Loucy (cell line): Measurements from ENCODE around the gene DSEL.

ENCODE experiments used
- H2AFZ ChIP-seq: fragments of 200-600 bp; sonication (generic); 2 replicates; pipeline ENCODE4 v1.6.0; 2016; ENCODE audit warnings: antibody characterized with exemption, mild to moderate bottlenecking, low read length, moderate library complexity
- H3F3A ChIP-seq: fragments of 200-600 bp; 2 replicates; pipeline ENCODE4 v1.6.0; 2016; ENCODE audit warnings: antibody characterized with exemption, low read depth, mild to moderate bottlenecking
- H3K27me3 ChIP-seq: fragments of 200-600 bp; sonication (generic); 2 replicates; pipeline ENCODE4 v1.6.1; 2014; ENCODE audit warnings: low read length, mild to moderate bottlenecking; ENCODE audit not compliant: insufficient read depth, poor library complexity, severe bottlenecking
- H3K36me3 ChIP-seq: fragments of 200-600 bp; sonication (generic); 2 replicates; pipeline ENCODE4 v1.6.1; 2016; ENCODE audit warnings: low read length; ENCODE audit not compliant: insufficient read depth
- H3K4me1 ChIP-seq: fragments of 200-600 bp; sonication (generic); 2 replicates; pipeline ENCODE4 v1.5.1; 2014; ENCODE audit warnings: low read length, mild to moderate bottlenecking; ENCODE audit not compliant: insufficient read depth, poor library complexity, severe bottlenecking
- H3K4me2 ChIP-seq: fragments of 200-600 bp; sonication (generic); 2 replicates; pipeline ENCODE4 v1.6.0; 2014; ENCODE audit warnings: antibody characterized with exemption, low read length, low read depth, mild to moderate bottlenecking; ENCODE audit not compliant: poor library complexity, severe bottlenecking
- H3K4me3 ChIP-seq: fragments of 200-600 bp; sonication (generic); 2 replicates; pipeline ENCODE4 v1.5.1; 2014; ENCODE audit warnings: low read length, mild to moderate bottlenecking, mixed read lengths; ENCODE audit not compliant: poor library complexity, severe bottlenecking
- H3K79me2 ChIP-seq: fragments of 200-600 bp; sonication (generic); 2 replicates; pipeline ENCODE4 v1.6.1; 2014; ENCODE audit warnings: low read length; ENCODE audit not compliant: insufficient read depth
- H3K9ac ChIP-seq: fragments of 200-600 bp; sonication (generic); 2 replicates; pipeline ENCODE4 v1.6.0; 2014; ENCODE audit warnings: mild to moderate bottlenecking, low read depth, low read length, moderate library complexity; ENCODE audit not compliant: poor library complexity, severe bottlenecking
- H3K9me2 ChIP-seq: fragments of 200-600 bp; sonication (generic); replicated peaks from 2 replicates; pipeline ENCODE4 v1.6.1; 2016; ENCODE audit warnings: low read depth, low read length, mixed read lengths
- H3K9me3 ChIP-seq: fragments of 200-600 bp; sonication (generic); 2 replicates; pipeline ENCODE4 v1.6.1; 2014; ENCODE audit warnings: mild to moderate bottlenecking, antibody characterized with exemption, low read length, low read depth; ENCODE audit not compliant: insufficient read depth
- H4K20me1 ChIP-seq: fragments of 200-600 bp; sonication (generic); 2 replicates; pipeline ENCODE4 v1.6.0; 2014; ENCODE audit warnings: antibody characterized with exemption, low read length, mild to moderate bottlenecking; ENCODE audit not compliant: insufficient read depth, poor library complexity, severe bottlenecking
- EZH2phosphoT487 ChIP-seq: fragments of 200-600 bp; IDR thresholded peaks from 2 replicates; pipeline ENCODE4 v1.6.1; 2018; ENCODE audit warnings: antibody characterized with exemption, mild to moderate bottlenecking, moderate library complexity, borderline replicate concordance
- TF ChIP-seq, protein P1 (sequence below): fragments of 200-600 bp; sonication (generic); conservative IDR thresholded peaks from 2 replicates; pipeline ENCODE4 v1.5.1; 2014; ENCODE audit warnings: mild to moderate bottlenecking, antibody characterized with exemption, low read length

Gene DSEL

DNA sequence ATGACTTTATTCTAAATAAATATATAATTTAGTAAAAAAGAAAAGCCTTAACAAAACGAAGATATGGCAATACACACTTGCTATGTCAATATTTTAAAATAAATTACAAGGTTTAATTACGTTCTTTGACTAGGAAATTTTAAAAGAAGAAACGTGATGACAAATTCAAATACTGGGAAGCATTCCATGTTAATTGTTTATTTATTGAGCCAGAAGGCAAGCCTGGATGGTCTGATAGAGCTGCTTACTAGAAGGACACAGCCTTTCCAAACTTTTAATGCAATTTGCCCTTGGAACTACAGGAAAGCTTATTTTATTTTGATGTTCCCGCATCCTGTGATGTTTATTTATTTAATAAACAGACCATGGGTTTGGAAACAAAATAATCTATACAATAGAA is 33.4 kb upstream of the DSEL start:
- Histone ChIP-seq H2AFZ (no peak overlapping the region), H3K79me2 (no peaks in the 10 kb centered on the region), H4K20me1 (no peaks in the 10 kb centered on the region), H3F3A (0 out of 2 replicates have a peak, but pooled peaks cover 6% of the 10 kb centered on the region), H3K9me3 (no peaks in the 10 kb centered on the region), H3K9me2 (no peaks in the 10 kb centered on the region), H3K36me3 (no peaks in the 10 kb centered on the region), H3K27me3 (no peaks in the 10 kb centered on the region), H3K9ac (no peak overlapping the region), H3K4me2 (no peak overlapping the region), H3K4me1 (peaks cover 26% of the 10 kb centered on the region), H3K4me3 (no peak overlapping the region)
- no peak for TF ChIP-seq EZH2phosphoT487
- TF ChIP-seq, protein P1, sequence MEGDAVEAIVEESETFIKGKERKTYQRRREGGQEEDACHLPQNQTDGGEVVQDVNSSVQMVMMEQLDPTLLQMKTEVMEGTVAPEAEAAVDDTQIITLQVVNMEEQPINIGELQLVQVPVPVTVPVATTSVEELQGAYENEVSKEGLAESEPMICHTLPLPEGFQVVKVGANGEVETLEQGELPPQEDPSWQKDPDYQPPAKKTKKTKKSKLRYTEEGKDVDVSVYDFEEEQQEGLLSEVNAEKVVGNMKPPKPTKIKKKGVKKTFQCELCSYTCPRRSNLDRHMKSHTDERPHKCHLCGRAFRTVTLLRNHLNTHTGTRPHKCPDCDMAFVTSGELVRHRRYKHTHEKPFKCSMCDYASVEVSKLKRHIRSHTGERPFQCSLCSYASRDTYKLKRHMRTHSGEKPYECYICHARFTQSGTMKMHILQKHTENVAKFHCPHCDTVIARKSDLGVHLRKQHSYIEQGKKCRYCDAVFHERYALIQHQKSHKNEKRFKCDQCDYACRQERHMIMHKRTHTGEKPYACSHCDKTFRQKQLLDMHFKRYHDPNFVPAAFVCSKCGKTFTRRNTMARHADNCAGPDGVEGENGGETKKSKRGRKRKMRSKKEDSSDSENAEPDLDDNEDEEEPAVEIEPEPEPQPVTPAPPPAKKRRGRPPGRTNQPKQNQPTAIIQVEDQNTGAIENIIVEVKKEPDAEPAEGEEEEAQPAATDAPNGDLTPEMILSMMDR: no peak

DNA sequence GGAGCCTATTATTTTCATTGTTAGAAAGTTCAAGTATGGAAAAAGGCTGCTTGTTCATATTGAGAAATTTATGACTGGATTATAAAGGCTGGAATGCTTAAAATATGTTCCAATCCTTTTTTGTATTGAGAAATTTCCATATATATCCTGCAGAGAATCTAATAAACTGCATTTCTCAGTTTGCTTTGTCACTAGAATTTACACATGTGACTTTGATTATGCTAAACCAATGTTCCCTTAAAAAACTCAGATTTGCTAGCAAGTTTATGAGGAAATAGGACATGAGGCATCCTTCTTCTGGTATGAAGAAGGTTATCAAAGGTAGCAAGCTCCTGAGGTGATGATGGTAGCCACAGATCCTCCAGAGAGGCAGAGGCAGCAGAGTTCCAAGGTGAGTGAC is 29.2 kb upstream of the DSEL start:
- TF ChIP-seq, protein P1: no peak
- TF ChIP-seq EZH2phosphoT487: no peak
- peaks cover 6% of the 10 kb centered on the region for H3K4me1 ChIP-seq
- H3K79me2 ChIP-seq: no peaks in the 10 kb centered on the region
- no peaks in the 10 kb centered on the region for H3K9me2 ChIP-seq
- H3K9ac ChIP-seq: no peak overlapping the region
- H3K36me3 ChIP-seq: no peaks in the 10 kb centered on the region
- no peak overlapping the region for H2AFZ ChIP-seq
- no peaks in the 10 kb centered on the region for H3K27me3 ChIP-seq
- H3K4me3 ChIP-seq: no peak overlapping the region
- no peaks in the 10 kb centered on the region for H4K20me1 ChIP-seq
- no peaks in the 10 kb centered on the region for H3F3A ChIP-seq
- no peaks in the 10 kb centered on the region for H3K9me3 ChIP-seq
- H3K4me2 ChIP-seq: no peak overlapping the region

DNA sequence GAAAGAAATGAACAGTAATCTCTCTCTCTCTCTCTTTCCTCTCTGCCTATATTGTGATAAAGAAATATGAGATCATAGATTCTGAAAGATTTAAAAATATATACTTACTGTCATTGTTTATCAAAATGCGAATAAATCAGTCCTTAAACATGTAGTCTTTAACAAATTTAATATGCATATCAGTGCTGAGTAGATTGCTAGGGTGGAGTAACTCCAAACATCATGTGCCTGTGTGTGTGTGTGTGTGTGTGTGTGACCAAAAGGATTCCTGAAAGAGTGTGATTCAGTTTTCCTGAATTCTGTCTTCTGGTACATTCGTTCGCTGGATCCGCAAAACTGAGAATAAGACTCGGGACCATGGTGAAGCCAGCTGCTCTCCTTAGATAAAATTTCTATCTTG is 24.0 kb upstream of the DSEL start:
- Histone ChIP-seq H3F3A (no peaks in the 10 kb centered on the region), H3K4me1 (no peaks in the 10 kb centered on the region), H3K79me2 (no peaks in the 10 kb centered on the region), H3K9me3 (no peaks in the 10 kb centered on the region), H4K20me1 (no peaks in the 10 kb centered on the region), H3K36me3 (no peaks in the 10 kb centered on the region), H2AFZ (no peak overlapping the region), H3K9me2 (no peaks in the 10 kb centered on the region), H3K4me3 (no peak overlapping the region), H3K4me2 (no peak overlapping the region), H3K9ac (no peak overlapping the region), H3K27me3 (no peaks in the 10 kb centered on the region)
- TF ChIP-seq EZH2phosphoT487: no peak
- TF ChIP-seq, protein P1: no peak
